Natural killer cell (primary cell): ENCODE measurements around the gene RXRB. TPM values are rescaled to one million over a fixed set of nuclear protein-coding genes. Genes with fewer than 3 reads are reported as not detected.

Experiments used
- ATAC-seq, 3 donors: fragments of 150-1000 bp in 2 of 3; fragments of 200-7000 bp in 1 of 3; cut with Tn5 transposase; 1 replicate in 1 of 3; 2 replicates in 2 of 3; pipeline ENCODE4 v1.10.0; 2021; ENCODE audit warnings: mild to moderate bottlenecking in 2 of 3, moderate library complexity in 2 of 3
- DNase-seq, 2 donors: peaks; one replicate each; pipeline versions ENCODE4 v3.0.0 to v3.0.0-alpha.2; 2013 to 2021; ENCODE audit warnings: mixed read lengths in 1 of 2
- H3K27ac ChIP-seq: one replicate; pipeline ENCODE4 v1.5.1; 2013; ENCODE audit warnings: mild to moderate bottlenecking, low read length
- H3K27me3 ChIP-seq: one replicate; pipeline ENCODE4 v1.6.1; 2013; ENCODE audit warnings: low read length; ENCODE audit not compliant: control insufficient read depth, insufficient read depth
- H3K36me3 ChIP-seq: one replicate; pipeline ENCODE4 v1.6.1; 2013; ENCODE audit warnings: low read length; ENCODE audit not compliant: control insufficient read depth, insufficient read depth
- H3K4me1 ChIP-seq: one replicate; pipeline ENCODE4 v1.6.1; 2013; ENCODE audit warnings: low read length; ENCODE audit not compliant: control insufficient read depth, insufficient read depth
- H3K4me3 ChIP-seq: one replicate; pipeline ENCODE4 v1.5.1; 2013; ENCODE audit warnings: low read length
- H3K9me3 ChIP-seq: one replicate; pipeline ENCODE4 v1.6.1; 2013; ENCODE audit warnings: low read length; ENCODE audit not compliant: control insufficient read depth, insufficient read depth
- H3K27ac Mint-ChIP-seq, 2 donors: one replicate each; pipeline ENCODE4 v1.8.0; 2022; ENCODE audit warnings: mild to moderate bottlenecking in 2 of 2, mixed read lengths in 2 of 2, moderate library complexity in 1 of 2
- H3K27me3 Mint-ChIP-seq, 2 donors: one replicate each; pipeline ENCODE4 v1.8.0; 2022; ENCODE audit warnings: low read depth in 2 of 2, mixed read lengths in 2 of 2
- H3K36me3 Mint-ChIP-seq: one replicate; pipeline ENCODE4 v1.8.0; 2022; ENCODE audit warnings: mixed read lengths
- H3K4me1 Mint-ChIP-seq, 2 donors: one replicate each; pipeline ENCODE4 v1.8.0; 2022; ENCODE audit warnings: mixed read lengths in 2 of 2
- H3K4me3 Mint-ChIP-seq: one replicate; pipeline ENCODE4 v1.8.0; 2022; ENCODE audit warnings: mild to moderate bottlenecking, moderate library complexity, mixed read lengths
- H3K9me3 Mint-ChIP-seq, 2 donors: one replicate each; pipeline ENCODE4 v1.8.0; 2022; ENCODE audit warnings: mixed read lengths in 2 of 2
- CTCF ChIP-seq: fragments of 200-600 bp; IDR thresholded peaks from one replicate; pipeline ENCODE4 v1.8.0; 2022; ENCODE audit warnings: antibody characterized with exemption
- WGBS: methylation state at CpG from one replicate; pipeline ENCODE4 v1.1.7; 2013; ENCODE audit warnings: missing lambda C conversion rate; ENCODE audit not compliant: insufficient coverage; 5-methylcytosine and 5-hydroxymethylcytosine counted together
- intact Hi-C: fragments of 100-400 bp; cut with micrococcal nuclease; formaldehyde crosslinking; loops from one replicate; pipeline ENCODE4 v1.14.2; 2022
- total RNA-seq, 4 donors: library from RNA; stranded (reverse); fragments of 120-200 nt in 1 of 4; gene quantifications; one replicate each; pipeline versions ENCODE4 v1.2.3 to v1.2.4, GENCODE V29; 2013 to 2022

The RXRB gene
- total RNA-seq, 3 donors from 2014 or later (not counting 1 experiment from before 2014, with no cell fraction given): 72.3 to 96.4 (median 73.9) TPM

GRCh38 chr6:33201935-33202334 lies 1.5 kb upstream of the RXRB start:
- Histone ChIP-seq H3K27me3 (no peaks in the 10 kb centered on the region), H3K4me1 (peaks cover 45% of the 10 kb centered on the region), H3K9me3 (no peaks in the 10 kb centered on the region), H3K36me3 (peaks cover 32% of the 10 kb centered on the region), H3K27ac (no peak overlapping the region), H3K4me3 (no peak overlapping the region)
- peaks cover 13% of the 10 kb centered on the region for H3K36me3 Mint-ChIP-seq
- intact Hi-C loops: loop anchor here (2.0 to 5.0 kb wide), 3 partner anchors 97 to 350 kb away; partner anchors contain the start of genes PHF1, PSMB9, RGL2 and TAP1
- no peak for DNase-seq
- 97% methylated on average over 3 of the region's 6 CpGs for WGBS
- no peak for TF ChIP-seq CTCF
- H3K27ac Mint-ChIP-seq: peak overlapping the region; percentile 98
- no peaks in the 10 kb centered on the region for H3K27me3 Mint-ChIP-seq
- H3K9me3 Mint-ChIP-seq: no peaks in the 10 kb centered on the region
- H3K4me3 Mint-ChIP-seq: peak overlapping the region; percentile 86
- peaks cover 74 to 87% of the 10 kb centered on the region in 2 donors for H3K4me1 Mint-ChIP-seq
- ATAC-seq: no peak

DNA sequence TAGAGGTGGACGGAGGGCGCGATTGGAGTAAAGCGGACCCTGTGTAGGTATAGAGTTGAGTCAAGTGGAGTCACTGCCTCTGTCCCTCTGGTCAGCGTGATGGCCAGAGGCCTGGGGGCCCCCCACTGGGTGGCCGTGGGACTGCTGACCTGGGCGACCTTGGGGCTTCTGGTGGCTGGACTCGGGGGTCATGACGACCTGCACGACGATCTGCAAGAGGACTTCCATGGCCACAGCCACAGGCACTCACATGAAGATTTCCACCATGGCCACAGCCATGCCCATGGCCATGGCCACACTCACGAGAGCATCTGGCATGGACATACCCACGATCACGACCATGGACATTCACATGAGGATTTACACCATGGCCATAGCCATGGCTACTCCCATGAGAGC lies 681 bp upstream of the RXRB start:
- Histone ChIP-seq H3K9me3 (no peaks in the 10 kb centered on the region), H3K27ac (peak overlapping the region; percentile 99), H3K27me3 (no peaks in the 10 kb centered on the region), H3K4me1 (peaks cover 45% of the 10 kb centered on the region), H3K36me3 (peaks cover 40% of the 10 kb centered on the region), H3K4me3 (peak overlapping the region; percentile 99)
- H3K27me3 Mint-ChIP-seq: no peaks in the 10 kb centered on the region
- TF ChIP-seq CTCF: no peak
- peak overlapping the region; percentile 98 for H3K27ac Mint-ChIP-seq
- peak overlapping the region; percentile 99 for H3K4me3 Mint-ChIP-seq
- ATAC-seq: no peak
- peaks cover 75 to 93% of the 10 kb centered on the region in 2 donors for H3K4me1 Mint-ChIP-seq
- intact Hi-C loops: loop anchor here (2.0 to 5.0 kb wide), 3 partner anchors 98 to 349 kb away; partner anchors contain the start of genes PHF1, PSMB9, RGL2 and TAP1
- 6% methylated on average over 14 of the region's 14 CpGs for WGBS
- peak in 1 of 2 donors; percentile 25 for DNase-seq
- H3K9me3 Mint-ChIP-seq: no peaks in the 10 kb centered on the region
- peaks cover 20% of the 10 kb centered on the region for H3K36me3 Mint-ChIP-seq

- peak; percentile 21 to 48 (median 24) for ATAC-seq
- Histone ChIP-seq H3K27me3 (no peaks in the 10 kb centered on the region), H3K4me3 (peak overlapping the region; percentile 99), H3K36me3 (peaks cover 53% of the 10 kb centered on the region), H3K27ac (peak overlapping the region; percentile 99), H3K9me3 (no peaks in the 10 kb centered on the region), H3K4me1 (peaks cover 37% of the 10 kb centered on the region)
- H3K27me3 Mint-ChIP-seq: no peaks in the 10 kb centered on the region
- no peak for TF ChIP-seq CTCF
- H3K9me3 Mint-ChIP-seq: no peaks in the 10 kb centered on the region
- H3K36me3 Mint-ChIP-seq: peaks cover 30% of the 10 kb centered on the region
- peak in 1 of 2 donors; percentile 77 for DNase-seq
- intact Hi-C loops: loop anchor here (1.0 to 5.0 kb wide), 4 partner anchors 50 to 347 kb away; partner anchors contain the start of genes PHF1, PSMB9, RGL2 and TAP1
- peak overlapping the region; percentile 89 for H3K4me3 Mint-ChIP-seq
- H3K4me1 Mint-ChIP-seq: peaks cover 66 to 85% of the 10 kb centered on the region in 2 donors
- 1% methylated on average over 25 of the region's 26 CpGs for WGBS
- H3K27ac Mint-ChIP-seq: peak overlapping the region; percentile 98
These were observed 712 bp downstream of the RXRB start for GRCh38 chr6:33199687-33200218.
